Measurements from ENCODE around the gene LINGO3. TPM values are rescaled to one million over a fixed set of nuclear protein-coding genes. Genes with fewer than 3 reads are reported as not detected.

LINGO3 gene
- total RNA-seq, 3 donors from 2014 or later: not detected

GRCh38 chr19:2305452-2306280 is 2.3 kb downstream of the LINGO3 start:
- no peaks in the 10 kb centered on the region for H3K4me1 ChIP-seq (ENCODE audit: low read depth)
- DNase-seq (no peak), ATAC-seq (no peak)
- H3K4me3 ChIP-seq: no peak overlapping the region
- intact Hi-C loops (cut with DNase I, micrococcal nuclease): no loop called here
- H3K36me3 ChIP-seq (ENCODE audit: low read depth): no peaks in the 10 kb centered on the region
- no peak for TF ChIP-seq CTCF (IDR thresholded peaks at IDR 0.05)
- no peaks in the 10 kb centered on the region for H3K9me3 ChIP-seq

GRCh38 chr19:2303211-2303798 is 4.6 kb downstream of the LINGO3 start:
- no peak overlapping the region for H3K4me3 ChIP-seq

GRCh38 chr19:2302319-2303210 is 5.4 kb downstream of the LINGO3 start:
- no peaks in the 10 kb centered on the region for H3K9me3 ChIP-seq
- DNase-seq: peak in 1 of 3 donors; percentile 49
- no peak overlapping the region for H3K4me3 ChIP-seq
- no peaks in the 10 kb centered on the region for H3K4me1 ChIP-seq (ENCODE audit: low read depth)
- intact Hi-C loops (cut with DNase I, micrococcal nuclease): no loop called here
- peak; percentile 39 for ATAC-seq
- no peak for TF ChIP-seq CTCF (IDR thresholded peaks at IDR 0.05)
- no peaks in the 10 kb centered on the region for H3K36me3 ChIP-seq (ENCODE audit: low read depth)

More at GRCh38 chr19:2303211-2303798, 4.6 kb downstream of the LINGO3 start:
- ATAC-seq (no peak), DNase-seq (no peak)
- H3K4me1 ChIP-seq (ENCODE audit: low read depth): no peaks in the 10 kb centered on the region
- H3K9me3 ChIP-seq: no peaks in the 10 kb centered on the region
- intact Hi-C loops (cut with DNase I, micrococcal nuclease): no loop called here
- no peak for TF ChIP-seq CTCF (IDR thresholded peaks at IDR 0.05)
- H3K36me3 ChIP-seq (ENCODE audit: low read depth): no peaks in the 10 kb centered on the region

GRCh38 chr19:2300533-2300932 is 7.4 kb downstream of the LINGO3 start:
- TF ChIP-seq CTCF (IDR thresholded peaks at IDR 0.05): no peak
- no peaks in the 10 kb centered on the region for H3K36me3 ChIP-seq (ENCODE audit: low read depth)
- H3K9me3 ChIP-seq: no peaks in the 10 kb centered on the region
- ATAC-seq (no peak), DNase-seq (no peak)
- H3K4me3 ChIP-seq: no peak overlapping the region
- H3K4me1 ChIP-seq (ENCODE audit: low read depth): no peaks in the 10 kb centered on the region
- intact Hi-C loops (cut with DNase I, micrococcal nuclease): no loop called here

GRCh38 chr19:2296141-2296540 is 11.8 kb downstream of the LINGO3 start:
- H3K36me3 ChIP-seq (ENCODE audit: low read depth): no peaks in the 10 kb centered on the region
- intact Hi-C loops (cut with DNase I, micrococcal nuclease): no loop called here
- ATAC-seq (no peak), DNase-seq (no peak)
- no peaks in the 10 kb centered on the region for H3K9me3 ChIP-seq
- H3K4me1 ChIP-seq (ENCODE audit: low read depth): peaks cover 5% of the 10 kb centered on the region
- no peak for TF ChIP-seq CTCF (IDR thresholded peaks at IDR 0.05)
- no peak overlapping the region for H3K4me3 ChIP-seq

All from mucosa of descending colon (tissue), 3 donors.